ENCODE results near the gene MEGF6. TPM values are rescaled to one million over a fixed set of nuclear protein-coding genes. Genes with fewer than 3 reads are reported as not detected.

Gene MEGF6
- total and polyA plus RNA-seq, 2 of the 8 experiments (the other 6 are each of a cell fraction or from before 2014, with no cell fraction given), result 4.1 to 14.8 TPM

GRCh38 chr1:3474421-3474820 is 136.9 kb downstream of the MEGF6 start:
- Histone ChIP-seq H3K27me3 (replicated peaks in 1 of 4; ENCODE audit: control insufficient read depth in 3 of 4, extremely low read depth in 1 of 4, insufficient read depth in 3 of 4, low read length in 3 of 4) (no peaks in the 10 kb centered on the region), H2BK120ac (replicated peaks; ENCODE audit: low read depth, low read length) (no peak overlapping the region), H3K4me1 (replicated peaks in 1 of 4; ENCODE audit: control insufficient read depth in 3 of 4, insufficient read depth in 4 of 4, low read length in 3 of 4) (peaks cover 0 to 22% (median 16%) of the 10 kb centered on the region in 4 experiments; a peak in 6 of 7 replicates), H4K91ac (replicated peaks; ENCODE audit: insufficient read length, low read length) (no peak overlapping the region), H2BK15ac (ENCODE audit: low read length) (no peak overlapping the region), H2BK5ac (ENCODE audit: low read depth, low read length) (no peak overlapping the region), H2BK20ac (ENCODE audit: low read length) (no peak overlapping the region), H3K23me2 (ENCODE audit: low read depth, low read length) (peaks cover 5% of the 10 kb centered on the region; the same call in 1 of the 2 replicates), H3K36me3 (ENCODE audit: control insufficient read depth in 2 of 4, insufficient read depth in 4 of 4, low read length in 3 of 4) (peaks cover 0 to 17% (median 7%) of the 10 kb centered on the region in 4 experiments; a peak in 5 of 8 replicates), H4K5ac (ENCODE audit: insufficient read length, low read depth, low read length) (no peak overlapping the region), H3K9ac (replicated peaks in 1 of 4; ENCODE audit: extremely low read depth in 1 of 4, low read depth in 3 of 4, low read length in 3 of 4) (no peak overlapping the region), H2AFZ (ENCODE audit: low read length) (no peak overlapping the region), H2AK5ac (ENCODE audit: low read depth, low read length) (no peak overlapping the region), H3K27ac (ENCODE audit: low read depth, low read length) (no peak overlapping the region), H3K4ac (replicated peaks; ENCODE audit: insufficient read length, low read depth, low read length) (no peak overlapping the region), H3K18ac (ENCODE audit: extremely low read depth, low read length) (no peak overlapping the region), H3K9me3 (ENCODE audit: insufficient read depth in 2 of 2, low read depth in 1 of 2, low read length in 1 of 2) (no peaks in the 10 kb centered on the region), H3K56ac (replicated peaks; ENCODE audit: insufficient read length, low read depth, low read length) (no peak overlapping the region), H3K4me2 (ENCODE audit: insufficient read depth in 1 of 2, low read depth in 2 of 2, low read length in 2 of 2) (no peak overlapping the region), H3K23ac (ENCODE audit: insufficient read length) (no peak overlapping the region), H3K79me2 (ENCODE audit: control insufficient read depth in 1 of 2, insufficient read depth in 2 of 2, low read length in 2 of 2) (no peaks in the 10 kb centered on the region), H4K20me1 (replicated peaks in 1 of 2; ENCODE audit: control insufficient read depth in 1 of 2, insufficient read depth in 2 of 2, low read length in 2 of 2) (peaks cover 2 to 13% of the 10 kb centered on the region in 2 experiments), H3K4me3 (ENCODE audit: extremely low read depth in 1 of 4, insufficient read depth in 2 of 4, low read depth in 3 of 4, low read length in 4 of 4) (no peak overlapping the region), H3K79me1 (ENCODE audit: low read depth, low read length) (no peaks in the 10 kb centered on the region; the same call in 1 of the 2 replicates), H3K14ac (ENCODE audit: insufficient read length) (no peak overlapping the region), H2BK12ac (ENCODE audit: low read depth, low read length) (no peak overlapping the region), H4K8ac (ENCODE audit: extremely low read depth, insufficient read depth, low read length) (no peak overlapping the region)
- FAIRE-seq, result no peak
- CTCF ChIA-PET (ENCODE audit: partially characterized antibody), result interaction anchor here (0.8 to 1.4 kb wide), 3 partner anchors 9 to 1057 kb away, joined by 3 to 5 read pairs (median 3); no protein-coding TSS in a partner anchor
- POLR2A ChIA-PET (ENCODE audit: partially characterized antibody), result interaction anchor here (3.7 kb wide), 1 partner anchor 20 kb away, joined by 26 read pairs; the partner anchor contains the start of gene ARHGEF16
- DNase-seq (ENCODE audit: low read depth in 1 of 2, low spot score in 2 of 2), result no peak
- WGBS, 2 experiments (ENCODE audit: extremely low coverage in 1 of 2, insufficient coverage in 1 of 2, insufficient read length in 1 of 2, insufficient replicate concordance in 2 of 2, low coverage in 1 of 2, low lambda C conversion rate in 2 of 2, missing lambda C conversion rate in 1 of 2), result 69% methylated on average over 4 of the region's 10 CpGs; no CpG with 5 or more reads in 1 of the 2 experiments
- no peak for TF ChIP-seq KDM5A (IDR thresholded peaks at IDR 0.05; ENCODE audit: low read length)
- TF ChIP-seq CEBPB (IDR thresholded peaks at IDR 0.05; ENCODE audit: low read depth, low read length), result no peak
- TF ChIP-seq TAF1 (IDR thresholded peaks at IDR 0.05; ENCODE audit: low read depth, low read length), result no peak
- TF ChIP-seq SP1 (IDR thresholded peaks at IDR 0.05; ENCODE audit: low read depth, low read length), result no peak
- no peak for TF ChIP-seq CREB1 (IDR thresholded peaks at IDR 0.05)
- TF ChIP-seq NRF1 (IDR thresholded peaks at IDR 0.05; ENCODE audit: low read depth, low read length), result no peak

Measured in H1 (cell line).